ENCODE data around the gene SYTL3.
"Not testable (repeated sequence)": the region's sequence is repeated elsewhere in the genome, so short reads cannot be mapped to it uniquely, and the experiment has no call there.

The SYTL3 gene

DNA sequence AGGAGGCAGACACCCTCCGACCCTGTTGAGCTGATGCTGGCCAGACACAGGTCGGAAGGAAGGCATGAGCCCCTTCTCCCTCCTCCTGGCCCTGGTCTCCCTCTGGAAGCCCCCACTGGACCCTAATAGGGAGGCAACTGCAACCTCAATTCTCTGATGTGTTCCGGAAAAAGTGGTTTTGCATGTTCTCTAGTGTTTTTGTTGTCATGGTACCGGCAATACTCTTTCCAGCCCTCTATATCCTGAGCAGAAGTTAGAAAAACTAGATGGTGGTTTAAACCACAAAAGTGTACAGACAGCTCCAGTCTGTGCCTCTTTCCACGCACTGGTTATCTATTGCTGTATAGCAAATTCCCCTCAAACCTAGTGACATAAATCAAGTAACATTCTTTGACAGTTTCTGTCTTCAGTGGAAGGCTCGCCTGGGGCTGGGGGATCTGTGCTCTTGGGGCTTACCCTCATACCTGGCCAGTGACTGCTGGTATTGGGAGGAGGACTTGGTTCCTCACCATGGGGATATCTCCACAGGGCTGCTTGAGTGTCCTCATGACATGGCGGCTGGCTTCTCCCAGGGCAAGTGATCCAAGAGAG lies 37.0 kb downstream of the SYTL3 start:
- Histone ChIP-seq H3K9me3 (ENCODE audit: control insufficient read depth in 5 of 5, low read length in 5 of 5) (peaks cover 0 to 2% (median 0%) of the 10 kb centered on the region in 5 donors), H3K4me3 (ENCODE audit: low read depth in 1 of 5, low read length in 5 of 5) (no peak overlapping the region), H3K4me1 (ENCODE audit: control insufficient read depth in 5 of 5, insufficient read depth in 5 of 5, low read length in 5 of 5) (peaks cover 2 to 35% (median 16%) of the 10 kb centered on the region in 5 donors), H3K9ac (ENCODE audit: low read length in 5 of 5) (no peak overlapping the region), H3K36me3 (ENCODE audit: control insufficient read depth in 5 of 5, insufficient read depth in 5 of 5, low read length in 5 of 5) (no peaks in the 10 kb centered on the region), H3K27me3 (ENCODE audit: control insufficient read depth in 5 of 5, insufficient read depth in 4 of 5, low read length in 5 of 5) (no peaks in the 10 kb centered on the region), H3K27ac (ENCODE audit: low read depth, low read length) (peak overlapping the region; percentile 16)

DNA sequence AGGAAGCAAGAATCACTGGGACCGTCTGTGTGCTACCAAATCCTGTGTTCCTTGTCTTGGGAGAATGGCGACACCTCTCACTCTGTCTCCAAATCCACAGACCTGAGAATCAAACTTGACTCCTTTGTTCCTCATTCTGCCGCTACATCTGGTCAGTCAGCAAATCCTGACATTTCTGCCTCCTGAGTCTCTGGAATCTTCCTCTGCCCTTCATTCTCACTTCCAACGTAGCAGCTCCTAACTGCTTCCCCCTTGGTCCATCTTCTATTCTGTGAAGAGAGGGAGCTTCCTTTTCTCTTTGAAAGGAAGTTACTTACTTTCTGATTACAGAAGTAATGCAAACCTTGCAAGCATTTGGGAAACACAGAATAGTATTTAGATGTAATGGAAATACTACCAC lies 37.7 kb downstream of the SYTL3 start:
- peaks cover 2 to 35% (median 16%) of the 10 kb centered on the region in 5 donors for H3K4me1 ChIP-seq (ENCODE audit: control insufficient read depth in 5 of 5, insufficient read depth in 5 of 5, low read length in 5 of 5)
- no peak overlapping the region for H3K9ac ChIP-seq (ENCODE audit: low read length in 5 of 5)
- no peak overlapping the region for H3K27ac ChIP-seq (ENCODE audit: low read depth, low read length)
- H3K27me3 ChIP-seq (ENCODE audit: control insufficient read depth in 5 of 5, insufficient read depth in 4 of 5, low read length in 5 of 5) = no peaks in the 10 kb centered on the region
- no peaks in the 10 kb centered on the region for H3K36me3 ChIP-seq (ENCODE audit: control insufficient read depth in 5 of 5, insufficient read depth in 5 of 5, low read length in 5 of 5)
- no peak overlapping the region for H3K4me3 ChIP-seq (ENCODE audit: low read depth in 1 of 5, low read length in 5 of 5)
- peaks cover 0 to 2% (median 0%) of the 10 kb centered on the region in 5 donors for H3K9me3 ChIP-seq (ENCODE audit: control insufficient read depth in 5 of 5, low read length in 5 of 5)

DNA sequence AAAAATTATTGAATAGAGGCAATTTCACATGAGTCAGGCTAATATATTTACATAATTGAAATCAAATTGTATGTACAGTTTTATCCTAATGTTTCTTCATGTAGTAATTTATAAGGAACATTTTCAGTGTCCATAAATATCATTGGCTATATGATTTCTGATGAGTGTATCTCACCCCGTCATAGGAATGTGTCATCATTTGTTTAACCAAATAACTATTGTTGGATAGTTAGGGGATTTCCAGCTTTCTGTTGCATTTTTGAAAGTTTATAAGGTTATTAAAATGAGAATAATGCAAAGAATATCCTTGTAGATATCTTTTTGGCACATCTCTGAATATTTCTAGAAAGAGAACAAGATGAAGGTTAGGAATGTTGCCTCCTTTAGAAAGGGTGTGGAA lies 39.0 kb downstream of the SYTL3 start:
- no peak overlapping the region for H3K27ac ChIP-seq (ENCODE audit: low read depth, low read length)
- H3K9me3 ChIP-seq (ENCODE audit: control insufficient read depth in 5 of 5, low read length in 5 of 5) = peaks cover 0 to 2% (median 0%) of the 10 kb centered on the region in 5 donors
- no peaks in the 10 kb centered on the region for H3K36me3 ChIP-seq (ENCODE audit: control insufficient read depth in 5 of 5, insufficient read depth in 5 of 5, low read length in 5 of 5)
- H3K4me1 ChIP-seq (ENCODE audit: control insufficient read depth in 5 of 5, insufficient read depth in 5 of 5, low read length in 5 of 5) = peaks cover 2 to 32% (median 16%) of the 10 kb centered on the region in 5 donors
- H3K4me3 ChIP-seq (ENCODE audit: low read depth in 1 of 5, low read length in 5 of 5) = no peak overlapping the region
- no peaks in the 10 kb centered on the region for H3K27me3 ChIP-seq (ENCODE audit: control insufficient read depth in 5 of 5, insufficient read depth in 4 of 5, low read length in 5 of 5)
- H3K9ac ChIP-seq (ENCODE audit: low read length in 5 of 5) = no peak overlapping the region

DNA sequence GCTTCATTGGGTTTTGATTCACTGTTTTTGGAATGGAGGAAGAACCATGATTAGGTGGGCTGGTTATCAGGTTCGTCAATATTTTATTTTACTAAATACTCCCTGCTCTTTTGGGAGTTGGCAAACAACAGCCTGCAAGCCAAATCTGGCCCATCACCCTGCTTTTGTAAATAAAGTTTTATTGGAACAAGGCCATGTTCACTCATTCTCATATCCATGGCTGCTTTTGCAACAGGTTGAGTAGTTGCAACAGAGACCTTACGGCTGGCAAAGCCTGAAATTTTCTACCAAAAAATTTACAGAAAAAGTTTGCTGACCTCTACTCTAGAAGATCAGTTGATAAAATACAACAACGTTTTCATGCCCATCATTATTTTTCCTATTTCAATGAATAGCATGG lies 45.1 kb downstream of the SYTL3 start:
- Histone ChIP-seq H3K4me1 (ENCODE audit: control insufficient read depth in 5 of 5, insufficient read depth in 5 of 5, low read length in 5 of 5) (peaks cover 0 to 11% (median 6%) of the 10 kb centered on the region in 5 donors), H3K27ac (ENCODE audit: low read depth, low read length) (no peak overlapping the region), H3K4me3 (ENCODE audit: low read depth in 1 of 5, low read length in 5 of 5) (no peak overlapping the region), H3K9ac (ENCODE audit: low read length in 5 of 5) (no peak overlapping the region), H3K36me3 (ENCODE audit: control insufficient read depth in 5 of 5, insufficient read depth in 5 of 5, low read length in 5 of 5) (no peaks in the 10 kb centered on the region), H3K27me3 (ENCODE audit: control insufficient read depth in 5 of 5, insufficient read depth in 4 of 5, low read length in 5 of 5) (no peaks in the 10 kb centered on the region), H3K9me3 (ENCODE audit: control insufficient read depth in 5 of 5, low read length in 5 of 5) (no peaks in the 10 kb centered on the region)

- Histone ChIP-seq H3K27ac (ENCODE audit: low read depth, low read length) (no peak overlapping the region), H3K4me3 (ENCODE audit: low read depth in 1 of 5, low read length in 5 of 5) (no peak overlapping the region), H3K36me3 (ENCODE audit: control insufficient read depth in 5 of 5, insufficient read depth in 5 of 5, low read length in 5 of 5) (no peaks in the 10 kb centered on the region), H3K27me3 (ENCODE audit: control insufficient read depth in 5 of 5, insufficient read depth in 4 of 5, low read length in 5 of 5) (no peaks in the 10 kb centered on the region), H3K4me1 (ENCODE audit: control insufficient read depth in 5 of 5, insufficient read depth in 5 of 5, low read length in 5 of 5) (peaks cover 0 to 10% (median 6%) of the 10 kb centered on the region in 5 donors), H3K9me3 (ENCODE audit: control insufficient read depth in 5 of 5, low read length in 5 of 5) (no peaks in the 10 kb centered on the region), H3K9ac (ENCODE audit: low read length in 5 of 5) (no peak overlapping the region)
These were observed 48.0 kb downstream of the SYTL3 start for GRCh38 chr6:158697811-158698210.

- H3K9ac ChIP-seq (ENCODE audit: low read length in 5 of 5) = peak overlapping the region in 1 of 5 donors; percentile 16
- no peak overlapping the region for H3K27ac ChIP-seq (ENCODE audit: low read depth, low read length)
- peaks cover 0 to 16% (median 7%) of the 10 kb centered on the region in 5 donors for H3K4me1 ChIP-seq (ENCODE audit: control insufficient read depth in 5 of 5, insufficient read depth in 5 of 5, low read length in 5 of 5)
- no peaks in the 10 kb centered on the region for H3K27me3 ChIP-seq (ENCODE audit: control insufficient read depth in 5 of 5, insufficient read depth in 4 of 5, low read length in 5 of 5)
- no peak overlapping the region for H3K4me3 ChIP-seq (ENCODE audit: low read depth in 1 of 5, low read length in 5 of 5)
- H3K36me3 ChIP-seq (ENCODE audit: control insufficient read depth in 5 of 5, insufficient read depth in 5 of 5, low read length in 5 of 5) = no peaks in the 10 kb centered on the region
- H3K9me3 ChIP-seq (ENCODE audit: control insufficient read depth in 5 of 5, low read length in 5 of 5) = no peaks in the 10 kb centered on the region
These were observed 49.1 kb downstream of the SYTL3 start for GRCh38 chr6:158698931-158699330.

DNA sequence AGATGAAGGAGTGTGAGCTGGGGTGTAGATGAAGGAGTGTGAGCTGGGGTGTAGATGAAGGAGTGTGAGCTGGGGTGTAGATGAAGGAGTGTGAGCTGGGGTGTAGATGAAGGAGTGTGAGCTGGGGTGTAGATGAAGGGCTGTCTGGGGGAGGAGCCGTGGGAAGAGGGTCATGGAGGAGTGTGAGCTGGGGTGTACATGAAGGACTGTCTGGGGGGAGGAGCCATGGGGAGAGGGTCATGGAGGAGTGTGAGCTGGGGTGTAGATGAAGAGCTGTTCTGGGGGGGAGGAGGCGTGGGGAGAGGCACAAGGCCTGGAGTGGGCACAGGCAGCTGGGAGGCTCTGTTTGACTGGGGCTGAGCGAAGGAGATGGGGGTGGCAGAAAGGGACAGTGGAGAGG lies 51.4 kb downstream of the SYTL3 start:
- not testable (repeated sequence) for H3K36me3 ChIP-seq (ENCODE audit: control insufficient read depth in 5 of 5, insufficient read depth in 5 of 5, low read length in 5 of 5); H3K9ac ChIP-seq (ENCODE audit: low read length in 5 of 5); H3K9me3 ChIP-seq (ENCODE audit: control insufficient read depth in 5 of 5, low read length in 5 of 5); H3K4me3 ChIP-seq (ENCODE audit: low read depth in 1 of 5, low read length in 5 of 5); H3K27me3 ChIP-seq (ENCODE audit: control insufficient read depth in 5 of 5, insufficient read depth in 4 of 5, low read length in 5 of 5); H3K27ac ChIP-seq (ENCODE audit: low read depth, low read length)
- H3K4me1 ChIP-seq (ENCODE audit: control insufficient read depth in 5 of 5, insufficient read depth in 5 of 5, low read length in 5 of 5) = peaks cover 0 to 29% (median 20%) of the 10 kb centered on the region in 5 donors

DNA sequence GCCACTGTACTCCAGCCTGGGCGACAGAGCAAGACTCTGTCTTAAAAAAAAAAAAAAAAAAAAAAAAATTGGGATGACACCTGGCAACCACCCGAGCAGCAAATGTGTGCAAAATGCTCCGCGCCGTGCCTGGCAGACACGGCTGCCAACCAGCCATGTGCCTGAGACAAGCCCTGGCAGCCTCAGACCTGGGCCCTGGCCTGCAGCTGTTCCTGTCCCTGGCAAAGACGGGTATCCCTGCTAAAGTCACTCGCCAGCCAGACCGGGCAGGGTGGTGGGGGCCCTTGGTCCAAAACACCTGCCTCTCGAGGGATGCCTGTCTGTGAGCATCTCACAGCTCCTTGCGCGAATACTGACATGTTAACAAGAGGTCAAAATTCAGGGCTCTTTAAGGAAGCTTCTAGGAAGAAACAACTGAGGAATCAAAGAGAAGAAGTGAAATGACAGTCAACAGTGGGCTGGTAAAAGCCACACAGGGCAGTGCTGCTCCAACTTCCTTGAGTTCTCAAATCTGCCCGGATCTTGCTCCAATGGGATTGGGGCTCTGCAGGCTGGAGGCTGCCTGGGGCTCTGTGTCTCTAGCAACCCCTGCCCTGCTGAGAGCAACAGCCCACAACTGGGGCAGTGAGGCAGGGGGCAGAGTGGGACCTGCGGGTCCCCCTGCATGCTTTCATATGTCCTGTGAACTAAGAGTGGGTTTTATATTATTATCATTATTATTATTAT lies 53.4 kb downstream of the SYTL3 start:
- H3K9me3 ChIP-seq (ENCODE audit: control insufficient read depth in 5 of 5, low read length in 5 of 5) = no peaks in the 10 kb centered on the region
- no peaks in the 10 kb centered on the region for H3K36me3 ChIP-seq (ENCODE audit: control insufficient read depth in 5 of 5, insufficient read depth in 5 of 5, low read length in 5 of 5)
- no peak overlapping the region for H3K9ac ChIP-seq (ENCODE audit: low read length in 5 of 5)
- H3K27me3 ChIP-seq (ENCODE audit: control insufficient read depth in 5 of 5, insufficient read depth in 4 of 5, low read length in 5 of 5) = no peaks in the 10 kb centered on the region
- no peak overlapping the region for H3K4me3 ChIP-seq (ENCODE audit: low read depth in 1 of 5, low read length in 5 of 5)
- H3K4me1 ChIP-seq (ENCODE audit: control insufficient read depth in 5 of 5, insufficient read depth in 5 of 5, low read length in 5 of 5) = peaks cover 0 to 40% (median 23%) of the 10 kb centered on the region in 5 donors
- H3K27ac ChIP-seq (ENCODE audit: low read depth, low read length) = no peak overlapping the region

DNA sequence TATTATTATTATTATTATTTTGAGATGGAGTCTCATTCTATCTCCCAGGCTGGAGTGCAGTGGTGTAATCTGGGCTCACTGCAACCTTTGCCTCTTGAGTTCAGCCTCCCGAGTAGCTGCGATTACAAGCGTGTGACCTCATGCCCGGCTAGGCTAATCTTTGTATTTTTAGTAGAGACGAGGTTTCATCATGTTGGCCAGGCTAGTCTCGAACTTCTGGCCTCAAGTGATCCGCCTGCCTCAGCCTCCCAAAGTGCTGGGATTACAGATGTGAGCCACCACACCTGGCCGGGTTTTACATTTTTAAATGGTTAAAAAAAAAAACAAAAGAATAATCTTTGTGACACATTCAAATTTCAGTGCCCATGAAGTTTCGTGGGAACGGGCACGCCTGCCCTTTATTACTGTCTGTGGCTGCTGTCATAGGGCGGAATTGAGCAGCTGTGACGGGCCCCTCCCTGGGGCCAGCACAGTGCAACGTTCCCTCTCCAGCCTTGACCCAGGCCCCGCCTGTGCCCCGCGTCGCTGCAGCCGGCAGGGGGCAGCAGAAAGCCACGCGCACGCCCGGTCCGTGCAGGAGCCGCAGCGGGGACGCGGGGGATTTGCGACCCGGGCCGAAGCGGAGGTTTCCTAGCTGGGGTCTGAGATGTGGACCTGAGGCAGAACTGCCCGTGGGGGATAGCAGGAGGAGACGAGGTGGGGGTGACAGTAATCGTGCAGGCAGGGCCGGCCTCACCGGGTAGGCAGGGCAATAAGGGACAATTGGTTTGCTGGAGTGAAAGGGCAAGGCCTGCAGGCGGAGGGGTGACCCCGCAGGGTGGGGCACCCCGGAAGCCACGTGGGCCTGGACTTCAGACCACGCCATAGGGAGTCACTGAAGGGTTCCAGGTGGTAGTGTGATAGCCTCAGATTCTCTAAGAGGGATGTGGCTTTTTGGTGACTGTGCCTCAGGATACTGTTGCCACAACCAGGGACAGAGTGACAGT lies 54.3 kb downstream of the SYTL3 start:
- Histone ChIP-seq H3K36me3 (ENCODE audit: control insufficient read depth in 5 of 5, insufficient read depth in 5 of 5, low read length in 5 of 5) (no peaks in the 10 kb centered on the region), H3K9me3 (ENCODE audit: control insufficient read depth in 5 of 5, low read length in 5 of 5) (no peaks in the 10 kb centered on the region), H3K9ac (ENCODE audit: low read length in 5 of 5) (peak overlapping the region in 4 of 5 donors; percentile 43 to 71 (median 52)), H3K27me3 (ENCODE audit: control insufficient read depth in 5 of 5, insufficient read depth in 4 of 5, low read length in 5 of 5) (no peaks in the 10 kb centered on the region), H3K27ac (ENCODE audit: low read depth, low read length) (peak overlapping the region; percentile 37), H3K4me3 (ENCODE audit: low read depth in 1 of 5, low read length in 5 of 5) (peak overlapping the region in 4 of 5 donors; percentile 64 to 69 (median 66)), H3K4me1 (ENCODE audit: control insufficient read depth in 5 of 5, insufficient read depth in 5 of 5, low read length in 5 of 5) (peaks cover 0 to 34% (median 21%) of the 10 kb centered on the region in 5 donors)

Data from subcutaneous abdominal adipose tissue (tissue), 5 donors.